Caco-2 (cell line): ENCODE data around the gene SLC6A7. TPM values are rescaled to one million over a fixed set of nuclear protein-coding genes. Genes with fewer than 3 reads are reported as not detected.

ENCODE experiments used
- BruUV-seq: library from RNA; stranded (reverse); fragments of 400-500 nt; replicated peaks from 2 replicates; lab custom pipeline; 2021; lab: Mats Ljungman, UMichigan
- CTCF ChIA-PET: fragments of 300-600 bp; sonication (Branson Sonifier 250); formaldehyde crosslinking; loops from one replicate; lab custom pipeline; 2022; ENCODE audit warnings: antibody characterized with exemption; lab: Charles Lee
- POLR2A ChIA-PET: fragments of 300-600 bp; sonication (Branson Sonifier 250); formaldehyde crosslinking; loops from one replicate; lab custom pipeline; 2022; ENCODE audit warnings: antibody characterized with exemption; lab: Charles Lee
- DNase-seq, 2 experiments: peaks; one replicate each; pipeline versions ENCODE4 v3.0.0 to v3.0.0-alpha.2; 2020 to 2022
- H3K27me3 ChIP-seq: replicated peaks from 2 replicates; pipeline ENCODE4 v1.6.0; 2011; ENCODE audit warnings: low read length; ENCODE audit not compliant: control insufficient read depth, insufficient read depth
- H3K36me3 ChIP-seq: 2 replicates; pipeline ENCODE4 v1.5.1; 2011; ENCODE audit warnings: low read length; ENCODE audit not compliant: control insufficient read depth, insufficient read depth
- H3K4me1 ChIP-seq: fragments of 250-450 bp; sonication (Bioruptor Pico); 2 replicates; pipeline ENCODE4 v1.5.1; 2020; ENCODE audit warnings: mild to moderate bottlenecking
- H3K4me3 ChIP-seq: 2 replicates; pipeline ENCODE4 v1.5.1; 2011; ENCODE audit warnings: low read depth, mild to moderate bottlenecking, control low read depth, low read length
- H3K9me3 ChIP-seq: fragments of 250-450 bp; sonication (Bioruptor Pico); 2 replicates; pipeline ENCODE4 v1.5.1; 2020; ENCODE audit warnings: mild to moderate bottlenecking, moderate library complexity
- H3K27ac Mint-ChIP-seq: one replicate; pipeline ENCODE4 v1.8.0; 2022; ENCODE audit warnings: mixed read lengths; ENCODE audit not compliant: unreplicated experiment
- H3K27me3 Mint-ChIP-seq: one replicate; pipeline ENCODE4 v1.8.0; 2022; ENCODE audit warnings: mixed read lengths; ENCODE audit not compliant: insufficient read depth, unreplicated experiment
- H3K36me3 Mint-ChIP-seq: one replicate; pipeline ENCODE4 v1.8.0; 2022; ENCODE audit warnings: mild to moderate bottlenecking, mixed read lengths; ENCODE audit not compliant: insufficient read depth, unreplicated experiment
- H3K4me1 Mint-ChIP-seq: one replicate; pipeline ENCODE4 v1.8.0; 2022; ENCODE audit warnings: low read depth, mixed read lengths; ENCODE audit not compliant: unreplicated experiment
- H3K4me3 Mint-ChIP-seq: one replicate; pipeline ENCODE4 v1.8.0; 2022; ENCODE audit warnings: mild to moderate bottlenecking, moderate library complexity, mixed read lengths; ENCODE audit not compliant: unreplicated experiment
- H3K9me3 Mint-ChIP-seq: one replicate; pipeline ENCODE4 v1.8.0; 2022; ENCODE audit warnings: mixed read lengths; ENCODE audit not compliant: unreplicated experiment
- CTCF ChIP-seq, 2 experiments: fragments of 200-600 bp in 1 of 2; IDR thresholded peaks; 1 replicate in 1 of 2; 2 replicates in 1 of 2; pipeline versions ENCODE4 v1.5.1 to v1.8.0; 2011 to 2022; ENCODE audit warnings: antibody characterized with exemption in 1 of 2, control low read depth in 1 of 2, inconsistent platforms in 1 of 2, low read depth in 1 of 2, low read length in 1 of 2, mild to moderate bottlenecking in 1 of 2, moderate library complexity in 1 of 2; ENCODE audit not compliant: insufficient read depth in 1 of 2, severe bottlenecking in 1 of 2, unreplicated experiment in 1 of 2
- intact Hi-C: fragments of 100-400 bp; cut with micrococcal nuclease; formaldehyde crosslinking; loops from one replicate; pipeline ENCODE4 v1.10.0; 2022; ENCODE audit not compliant: unreplicated experiment
- total RNA-seq: library from RNA; stranded (reverse); gene quantifications from 2 replicates; pipeline ENCODE4 v1.2.3, GENCODE V29; 2022

Gene SLC6A7
- total RNA-seq, 1 experiment from 2014 or later: not detected

GRCh38 chr5:150217873-150218692 is 28.2 kb downstream of the SLC6A7 start:
- no peaks in the 10 kb centered on the region for H3K9me3 Mint-ChIP-seq
- BruUV-seq: no TSS peak
- no peak overlapping the region for H3K4me3 ChIP-seq
- POLR2A ChIA-PET: no interaction called here
- H3K27me3 ChIP-seq: no peaks in the 10 kb centered on the region
- peaks cover 18% of the 10 kb centered on the region for H3K4me1 Mint-ChIP-seq
- peak; percentile 83 to 89 for DNase-seq
- intact Hi-C loops: loop anchor here (1.0 to 10.0 kb wide), 6 partner anchors 41 to 383 kb away; no protein-coding TSS in a partner anchor
- no peak overlapping the region for H3K4me3 Mint-ChIP-seq
- H3K9me3 ChIP-seq: no peaks in the 10 kb centered on the region
- H3K36me3 ChIP-seq: no peaks in the 10 kb centered on the region
- peak overlapping the region; percentile 54 for H3K27ac Mint-ChIP-seq
- no peaks in the 10 kb centered on the region for H3K27me3 Mint-ChIP-seq
- CTCF ChIA-PET: interaction anchor here (0.6 to 1.6 kb wide), 8 partner anchors 12 to 808 kb away, joined by 3 to 7 read pairs (median 3); no protein-coding TSS in a partner anchor
- TF ChIP-seq CTCF (IDR thresholded peaks at IDR 0.05; ENCODE audit: insufficient read depth in 1 of 2, low read depth in 1 of 2, low read length in 1 of 2, severe bottlenecking in 1 of 2, unreplicated experiment in 1 of 2): peak; percentile 83 to 93
- H3K36me3 Mint-ChIP-seq: no peaks in the 10 kb centered on the region
- peaks cover 19% of the 10 kb centered on the region for H3K4me1 ChIP-seq

DNA sequence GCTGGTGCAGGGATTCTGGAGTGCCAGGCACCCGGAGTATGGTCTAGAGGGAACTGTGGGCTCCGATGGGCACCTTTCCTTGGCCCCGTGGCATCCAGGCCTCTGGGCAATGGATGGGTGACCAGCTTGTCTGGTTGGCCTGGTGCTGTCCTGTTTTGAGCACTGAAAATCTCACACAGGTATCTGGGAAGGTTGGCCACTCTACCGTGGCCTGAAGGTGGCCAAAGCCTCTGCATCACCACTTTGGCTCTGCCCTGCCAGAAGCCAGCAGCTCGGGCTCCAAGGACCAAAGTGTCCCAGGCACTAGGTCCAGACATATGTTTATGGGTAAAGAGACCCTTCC is 28.8 kb downstream of the SLC6A7 start:
- Histone ChIP-seq H3K4me1 (peaks cover 19% of the 10 kb centered on the region), H3K27me3 (no peaks in the 10 kb centered on the region), H3K4me3 (no peak overlapping the region), H3K9me3 (no peaks in the 10 kb centered on the region), H3K36me3 (no peaks in the 10 kb centered on the region)
- intact Hi-C loops: loop anchor here (1.0 to 10.0 kb wide), 6 partner anchors 41 to 384 kb away; no protein-coding TSS in a partner anchor
- ChIA-PET POLR2A (no interaction called here), CTCF (interaction anchor here (0.6 to 1.6 kb wide), 7 partner anchors 11 to 809 kb away, joined by 3 to 7 read pairs (median 3); no protein-coding TSS in a partner anchor)
- no peak overlapping the region for H3K4me3 Mint-ChIP-seq
- BruUV-seq: no TSS peak
- no peaks in the 10 kb centered on the region for H3K36me3 Mint-ChIP-seq
- peaks cover 18% of the 10 kb centered on the region for H3K4me1 Mint-ChIP-seq
- DNase-seq: no peak
- no peak for TF ChIP-seq CTCF (IDR thresholded peaks at IDR 0.05; ENCODE audit: insufficient read depth in 1 of 2, low read depth in 1 of 2, low read length in 1 of 2, severe bottlenecking in 1 of 2, unreplicated experiment in 1 of 2)
- no peaks in the 10 kb centered on the region for H3K9me3 Mint-ChIP-seq
- no peak overlapping the region for H3K27ac Mint-ChIP-seq
- H3K27me3 Mint-ChIP-seq: no peaks in the 10 kb centered on the region

DNA sequence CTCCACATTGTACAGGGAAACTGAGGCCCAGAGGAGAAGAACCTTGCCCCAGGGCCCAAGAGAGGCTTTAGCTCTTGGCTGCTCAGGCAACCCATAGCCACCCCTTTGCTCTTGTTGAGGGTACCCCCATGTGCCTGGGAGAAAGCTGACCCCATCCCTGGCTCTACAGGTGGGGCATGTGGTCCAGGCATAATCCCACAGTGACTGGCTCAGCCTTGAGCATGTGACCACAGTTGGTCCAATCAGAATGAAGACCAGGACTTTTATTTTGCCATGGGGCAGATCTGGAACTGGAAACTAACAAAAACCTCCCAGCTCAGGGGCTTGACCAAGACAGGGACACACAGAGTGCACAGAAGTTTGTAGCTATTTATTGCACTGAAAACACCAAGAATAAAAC is 29.3 kb downstream of the SLC6A7 start:
- BruUV-seq: no TSS peak
- Histone ChIP-seq H3K27me3 (no peaks in the 10 kb centered on the region), H3K4me1 (peaks cover 19% of the 10 kb centered on the region), H3K4me3 (no peak overlapping the region), H3K36me3 (no peaks in the 10 kb centered on the region), H3K9me3 (no peaks in the 10 kb centered on the region)
- ChIA-PET CTCF (interaction anchor here (0.7 to 1.6 kb wide), 3 partner anchors 36 to 89 kb away, joined by 5 to 7 read pairs (median 6); no protein-coding TSS in a partner anchor), POLR2A (no interaction called here)
- H3K27ac Mint-ChIP-seq: no peak overlapping the region
- no peak for TF ChIP-seq CTCF (IDR thresholded peaks at IDR 0.05; ENCODE audit: insufficient read depth in 1 of 2, low read depth in 1 of 2, low read length in 1 of 2, severe bottlenecking in 1 of 2, unreplicated experiment in 1 of 2)
- H3K4me1 Mint-ChIP-seq: peaks cover 18% of the 10 kb centered on the region
- intact Hi-C loops: loop anchor here (5.0 to 10.0 kb wide), 3 partner anchors 42 to 384 kb away; no protein-coding TSS in a partner anchor
- H3K4me3 Mint-ChIP-seq: no peak overlapping the region
- no peaks in the 10 kb centered on the region for H3K27me3 Mint-ChIP-seq
- H3K36me3 Mint-ChIP-seq: no peaks in the 10 kb centered on the region
- DNase-seq: no peak
- H3K9me3 Mint-ChIP-seq: no peaks in the 10 kb centered on the region
